ENCODE measurements around the gene GPR155. TPM values are rescaled to one million over a fixed set of nuclear protein-coding genes. Genes with fewer than 3 reads are reported as not detected.

GPR155 gene
- total RNA-seq: 10 to 100 TPM; 10.6 to 16.4 TPM

GRCh38 chr2:174486563-174487107, at the start of gene GPR155:
Gene GPR155, minus strand, starts transcription at chr2:174487029. Its CDS starts 5,073 bp downstream, at chr2:174481956.
- peak; percentile 60 for ATAC-seq (replicated peaks)
- H3K36me3 Mint-ChIP-seq (ENCODE audit: low read depth): peaks cover 15% of the 10 kb centered on the region
- no peaks in the 10 kb centered on the region for H3K9me3 Mint-ChIP-seq
- H3K4me3 Mint-ChIP-seq: peak within 1 kb of the TSS; percentile 93
- peak within 1 kb of the TSS; percentile 92 for H3K27ac Mint-ChIP-seq
- no peaks in the 10 kb centered on the region for H3K27me3 Mint-ChIP-seq
- peaks cover 29% of the 10 kb centered on the region for H3K4me1 Mint-ChIP-seq

- Mint-ChIP-seq H3K4me3 (no peak overlapping the region), H3K27ac (no peak overlapping the region), H3K4me1 (peaks cover 8% of the 10 kb centered on the region), H3K27me3 (no peaks in the 10 kb centered on the region), H3K36me3 (ENCODE audit: low read depth) (no peaks in the 10 kb centered on the region), H3K9me3 (no peaks in the 10 kb centered on the region)
- ATAC-seq (replicated peaks): no peak
Observed at GRCh38 chr2:174535757-174536703, 49.2 kb upstream of the GPR155 start.

- no peaks in the 10 kb centered on the region for H3K27me3 Mint-ChIP-seq
- H3K4me1 Mint-ChIP-seq: peaks cover 8% of the 10 kb centered on the region
- no peak overlapping the region for H3K4me3 Mint-ChIP-seq
- ATAC-seq (replicated peaks): no peak
- no peak overlapping the region for H3K27ac Mint-ChIP-seq
- no peaks in the 10 kb centered on the region for H3K9me3 Mint-ChIP-seq
- no peaks in the 10 kb centered on the region for H3K36me3 Mint-ChIP-seq (ENCODE audit: low read depth)
Observed at GRCh38 chr2:174535083-174535482, 48.3 kb upstream of the GPR155 start.

GRCh38 chr2:174529916-174530315, 43.1 kb upstream of the GPR155 start:
- no peak for ATAC-seq (replicated peaks)
- Mint-ChIP-seq H3K4me1 (no peaks in the 10 kb centered on the region), H3K27ac (no peak overlapping the region), H3K4me3 (no peak overlapping the region), H3K9me3 (no peaks in the 10 kb centered on the region), H3K36me3 (ENCODE audit: low read depth) (no peaks in the 10 kb centered on the region), H3K27me3 (no peaks in the 10 kb centered on the region)

GRCh38 chr2:174527959-174528358, 41.1 kb upstream of the GPR155 start:
- Mint-ChIP-seq H3K36me3 (ENCODE audit: low read depth) (no peaks in the 10 kb centered on the region), H3K4me3 (no peak overlapping the region), H3K27ac (no peak overlapping the region), H3K9me3 (no peaks in the 10 kb centered on the region), H3K27me3 (no peaks in the 10 kb centered on the region), H3K4me1 (peaks cover 4% of the 10 kb centered on the region)
- ATAC-seq (replicated peaks): no peak

- Mint-ChIP-seq H3K27ac (no peak overlapping the region), H3K4me1 (peaks cover 4% of the 10 kb centered on the region), H3K4me3 (no peak overlapping the region), H3K36me3 (ENCODE audit: low read depth) (no peaks in the 10 kb centered on the region), H3K27me3 (no peaks in the 10 kb centered on the region), H3K9me3 (no peaks in the 10 kb centered on the region)
- ATAC-seq (replicated peaks): no peak
Observed at GRCh38 chr2:174527101-174527721, 40.4 kb upstream of the GPR155 start.

GRCh38 chr2:174524527-174524926, 37.7 kb upstream of the GPR155 start:
- Mint-ChIP-seq H3K4me3 (no peak overlapping the region), H3K27me3 (no peaks in the 10 kb centered on the region), H3K36me3 (ENCODE audit: low read depth) (no peaks in the 10 kb centered on the region), H3K27ac (no peak overlapping the region), H3K9me3 (no peaks in the 10 kb centered on the region), H3K4me1 (peaks cover 4% of the 10 kb centered on the region)
- no peak for ATAC-seq (replicated peaks)

GRCh38 chr2:174522553-174522952, 35.7 kb upstream of the GPR155 start:
- no peak for ATAC-seq (replicated peaks)
- peaks cover 4% of the 10 kb centered on the region for H3K4me1 Mint-ChIP-seq
- H3K9me3 Mint-ChIP-seq: no peaks in the 10 kb centered on the region
- H3K27me3 Mint-ChIP-seq: no peaks in the 10 kb centered on the region
- H3K4me3 Mint-ChIP-seq: no peak overlapping the region
- no peak overlapping the region for H3K27ac Mint-ChIP-seq
- no peaks in the 10 kb centered on the region for H3K36me3 Mint-ChIP-seq (ENCODE audit: low read depth)

- Mint-ChIP-seq H3K9me3 (no peaks in the 10 kb centered on the region), H3K4me1 (peaks cover 7% of the 10 kb centered on the region), H3K27me3 (no peaks in the 10 kb centered on the region), H3K4me3 (no peak overlapping the region), H3K36me3 (ENCODE audit: low read depth) (no peaks in the 10 kb centered on the region), H3K27ac (peak overlapping the region; percentile 56)
- no peak for ATAC-seq (replicated peaks)
Observed at GRCh38 chr2:174518395-174518794, 31.6 kb upstream of the GPR155 start.

GRCh38 chr2:174516501-174517378, 29.9 kb upstream of the GPR155 start:
- Mint-ChIP-seq H3K27ac (no peak overlapping the region), H3K4me1 (peaks cover 7% of the 10 kb centered on the region), H3K36me3 (ENCODE audit: low read depth) (no peaks in the 10 kb centered on the region), H3K4me3 (no peak overlapping the region), H3K9me3 (no peaks in the 10 kb centered on the region), H3K27me3 (no peaks in the 10 kb centered on the region)
- no peak for ATAC-seq (replicated peaks)

- peaks cover 7% of the 10 kb centered on the region for H3K4me1 Mint-ChIP-seq
- peak overlapping the region; percentile 12 for H3K27ac Mint-ChIP-seq
- H3K36me3 Mint-ChIP-seq (ENCODE audit: low read depth): no peaks in the 10 kb centered on the region
- no peaks in the 10 kb centered on the region for H3K27me3 Mint-ChIP-seq
- ATAC-seq (replicated peaks): no peak
- H3K9me3 Mint-ChIP-seq: peaks cover 5% of the 10 kb centered on the region
- H3K4me3 Mint-ChIP-seq: peak overlapping the region; percentile 13
Observed at GRCh38 chr2:174512345-174512744, 25.5 kb upstream of the GPR155 start.

- ATAC-seq (replicated peaks): no peak
- Mint-ChIP-seq H3K27ac (peak overlapping the region; percentile 12), H3K36me3 (ENCODE audit: low read depth) (no peaks in the 10 kb centered on the region), H3K4me1 (peaks cover 4% of the 10 kb centered on the region), H3K9me3 (peaks cover 5% of the 10 kb centered on the region), H3K27me3 (no peaks in the 10 kb centered on the region), H3K4me3 (peak overlapping the region; percentile 13)
Observed at GRCh38 chr2:174511580-174512260, 24.9 kb upstream of the GPR155 start.

- no peaks in the 10 kb centered on the region for H3K36me3 Mint-ChIP-seq (ENCODE audit: low read depth)
- H3K4me1 Mint-ChIP-seq: no peaks in the 10 kb centered on the region
- no peak for ATAC-seq (replicated peaks)
- H3K9me3 Mint-ChIP-seq: peaks cover 5% of the 10 kb centered on the region
- H3K27ac Mint-ChIP-seq: no peak overlapping the region
- H3K27me3 Mint-ChIP-seq: no peaks in the 10 kb centered on the region
- H3K4me3 Mint-ChIP-seq: no peak overlapping the region
Observed at GRCh38 chr2:174510583-174511189, 23.9 kb upstream of the GPR155 start.

Data from activated T-helper 17 cell treated with anti-CD3 and anti-CD28 coated beads, Interleukin-2, amount 50 U/mL, for 72 hours (primary cell).